DND-41 (cell line): ENCODE data around the gene NF2.

Experiments
- ATAC-seq: fragments of 200-7000 bp; cut with Tn5 transposase; 3 replicates; pipeline ENCODE4 v1.9.1; 2021; ENCODE audit warnings: low read depth; ENCODE audit not compliant: insufficient read depth
- DNase-seq: peaks from one replicate; pipeline ENCODE4 v3.0.0-alpha.2; 2020
- H2AFZ ChIP-seq: 2 replicates; pipeline ENCODE4 v1.6.0; 2012; ENCODE audit warnings: low read depth, low read length
- H3K27ac ChIP-seq: 2 replicates; pipeline ENCODE4 v1.5.1; 2012; ENCODE audit warnings: low read length, inconsistent platforms
- H3K27me3 ChIP-seq: fragments of 200-600 bp; sonication (generic); 2 replicates; pipeline ENCODE4 v1.6.0; 2012; ENCODE audit warnings: low read length, mild to moderate bottlenecking, inconsistent platforms; ENCODE audit not compliant: insufficient read depth, poor library complexity
- H3K36me3 ChIP-seq: 2 replicates; pipeline ENCODE4 v1.5.1; 2012; ENCODE audit warnings: low read length, inconsistent platforms; ENCODE audit not compliant: insufficient read depth
- H3K4me1 ChIP-seq: 2 replicates; pipeline ENCODE4 v1.5.1; 2012; ENCODE audit warnings: mild to moderate bottlenecking, low read length; ENCODE audit not compliant: insufficient read depth
- H3K4me2 ChIP-seq: 2 replicates; pipeline ENCODE4 v1.6.0; 2012; ENCODE audit warnings: mild to moderate bottlenecking, moderate library complexity, low read length, inconsistent platforms; ENCODE audit not compliant: insufficient read depth
- H3K4me3 ChIP-seq, 2 experiments: fragments of 200-600 bp in 1 of 2; shearing (Covaris generic) in 1 of 2; 2 replicates each; pipeline ENCODE4 v1.5.1; 2012 to 2016; ENCODE audit warnings: inconsistent platforms in 2 of 2, low read length in 2 of 2, mild to moderate bottlenecking in 2 of 2, low read depth in 1 of 2, moderate library complexity in 1 of 2
- H3K79me2 ChIP-seq: 2 replicates; pipeline ENCODE4 v1.6.0; 2012; ENCODE audit warnings: low read length, inconsistent platforms; ENCODE audit not compliant: insufficient read depth
- H3K9ac ChIP-seq: 2 replicates; pipeline ENCODE4 v1.6.0; 2012; ENCODE audit warnings: low read depth, mild to moderate bottlenecking, inconsistent platforms, low read length, moderate library complexity
- H3K9me3 ChIP-seq: 2 replicates; pipeline ENCODE4 v1.5.1; 2012; ENCODE audit warnings: low read length, moderate library complexity, mild to moderate bottlenecking, inconsistent platforms; ENCODE audit not compliant: insufficient read depth, severe bottlenecking
- H4K20me1 ChIP-seq: 2 replicates; pipeline ENCODE4 v1.6.0; 2012; ENCODE audit warnings: low read length; ENCODE audit not compliant: insufficient read depth
- CTCF ChIP-seq: IDR thresholded peaks from 2 replicates; pipeline ENCODE4 v1.5.1; 2012; ENCODE audit warnings: borderline replicate concordance, low read length, moderate library complexity, mild to moderate bottlenecking; ENCODE audit not compliant: poor library complexity, severe bottlenecking; ENCODE audit errors: extremely low read depth
- EZH2 ChIP-seq: IDR thresholded peaks from 3 replicates; pipeline ENCODE4 v1.6.1; 2012; ENCODE audit warnings: borderline replicate concordance, low read depth, mild to moderate bottlenecking, moderate library complexity, low read length, inconsistent platforms; ENCODE audit not compliant: severe bottlenecking

NF2 gene

GRCh38 chr22:29570456-29570855 lies 33.0 kb upstream of the NF2 start:
- Histone ChIP-seq H3K79me2 (no peaks in the 10 kb centered on the region), H3K36me3 (peaks cover 28% of the 10 kb centered on the region), H3K4me3 (no peak overlapping the region), H3K9me3 (no peaks in the 10 kb centered on the region), H3K4me2 (no peak overlapping the region), H3K4me1 (no peaks in the 10 kb centered on the region), H4K20me1 (0 out of 2 replicates have a peak, but pooled peaks cover 9% of the 10 kb centered on the region), H3K27me3 (no peaks in the 10 kb centered on the region), H3K27ac (no peak overlapping the region), H3K9ac (no peak overlapping the region), H2AFZ (no peak overlapping the region)
- TF ChIP-seq EZH2: no peak
- no peak for TF ChIP-seq CTCF
- DNase-seq (no peak), ATAC-seq (no peak)

GRCh38 chr22:29570912-29571549 lies 32.4 kb upstream of the NF2 start:
- no peak overlapping the region for H3K4me2 ChIP-seq
- H4K20me1 ChIP-seq: 0 out of 2 replicates have a peak, but pooled peaks cover 9% of the 10 kb centered on the region
- H3K36me3 ChIP-seq: peaks cover 28% of the 10 kb centered on the region
- TF ChIP-seq CTCF (no peak), EZH2 (no peak)
- H2AFZ ChIP-seq: no peak overlapping the region
- no peaks in the 10 kb centered on the region for H3K4me1 ChIP-seq
- H3K27me3 ChIP-seq: no peaks in the 10 kb centered on the region
- H3K27ac ChIP-seq: no peak overlapping the region
- no peaks in the 10 kb centered on the region for H3K79me2 ChIP-seq
- no peaks in the 10 kb centered on the region for H3K9me3 ChIP-seq
- no peak overlapping the region for H3K4me3 ChIP-seq
- ATAC-seq: no peak
- H3K9ac ChIP-seq: no peak overlapping the region
- DNase-seq: no peak

GRCh38 chr22:29574762-29575450 lies 28.5 kb upstream of the NF2 start:
- Histone ChIP-seq H4K20me1 (0 out of 2 replicates have a peak, but pooled peaks cover 9% of the 10 kb centered on the region), H3K27me3 (no peaks in the 10 kb centered on the region), H3K4me3 (no peak overlapping the region), H3K27ac (no peak overlapping the region), H3K36me3 (peaks cover 8% of the 10 kb centered on the region; the same call in 1 of the 2 replicates), H3K4me1 (peaks cover 4% of the 10 kb centered on the region), H3K79me2 (peaks cover 3% of the 10 kb centered on the region), H3K9ac (no peak overlapping the region), H3K4me2 (no peak overlapping the region), H3K9me3 (no peaks in the 10 kb centered on the region), H2AFZ (no peak overlapping the region)
- no peak for ATAC-seq
- no peak for DNase-seq
- TF ChIP-seq EZH2 (no peak), CTCF (no peak)
